ENCODE measurements around the gene TSPAN32.
A peak's percentile ranks its signal among the peaks of the same experiment; 100 is the strongest.
"Not testable (repeated sequence)": the region's sequence is repeated elsewhere in the genome, so short reads cannot be mapped to it uniquely, and the experiment has no call there.

The TSPAN32 gene

GRCh38 chr11:2267306-2267850 is 34.4 kb upstream of the TSPAN32 start:
- DNase-seq, result no peak

- no peak for DNase-seq
These were observed 33.7 kb upstream of the TSPAN32 start for GRCh38 chr11:2267851-2268728.

GRCh38 chr11:2268729-2269600 is 32.8 kb upstream of the TSPAN32 start:
- DNase-seq, result peak; percentile 87 to 89

- DNase-seq, result peak; percentile 47 to 48
These were observed 32.1 kb upstream of the TSPAN32 start for GRCh38 chr11:2269601-2270321.

DNA sequence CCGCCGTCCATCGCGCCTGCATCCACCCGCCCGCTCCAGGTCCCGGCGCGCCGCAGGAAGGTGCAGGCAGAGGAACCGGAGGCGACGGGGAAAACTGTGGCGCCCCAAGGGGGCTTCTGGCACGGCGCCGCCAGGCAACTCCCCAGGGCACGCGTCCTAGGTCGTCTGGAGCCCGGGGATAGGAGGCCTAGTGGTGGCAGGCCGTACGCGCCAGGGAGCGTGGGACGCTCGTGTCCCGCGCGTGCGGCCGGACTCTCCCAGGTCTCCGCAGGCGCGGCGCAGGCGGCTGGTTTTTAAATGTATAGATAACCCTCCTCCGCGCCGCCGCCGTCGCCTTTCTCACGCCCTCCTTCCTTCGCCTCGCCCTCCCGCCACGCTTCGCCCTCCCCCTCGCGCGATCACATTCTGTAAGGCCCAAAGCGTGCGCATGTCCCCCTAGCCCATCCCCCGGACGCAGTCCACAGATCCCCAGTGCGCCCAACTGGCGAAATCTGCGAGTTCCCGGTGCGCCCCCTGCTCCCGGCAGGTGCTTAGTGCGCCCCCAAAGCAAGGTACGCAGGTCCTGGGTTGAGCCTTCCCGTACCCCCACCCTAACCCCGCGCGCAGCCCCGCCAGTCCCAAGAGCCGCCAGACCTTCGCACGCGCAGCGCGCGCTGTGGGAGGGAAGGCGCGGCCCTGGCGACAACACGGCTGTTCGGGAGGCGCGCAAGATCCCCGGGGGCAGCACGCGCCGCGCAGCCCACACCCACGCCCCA is 31.3 kb upstream of the TSPAN32 start, which contains the start of gene ASCL2:
TSS of gene ASCL2 (minus strand) at position 267 of the 755 bp plus-strand sequence. CDS start at position 11, 256 bp downstream.
- no peak for DNase-seq

GRCh38 chr11:2271077-2271326 is 30.8 kb upstream of the TSPAN32 start:
- DNase-seq, result peak; percentile 45 to 51

GRCh38 chr11:2271327-2272227 is 30.2 kb upstream of the TSPAN32 start:
- no peak for DNase-seq

DNA sequence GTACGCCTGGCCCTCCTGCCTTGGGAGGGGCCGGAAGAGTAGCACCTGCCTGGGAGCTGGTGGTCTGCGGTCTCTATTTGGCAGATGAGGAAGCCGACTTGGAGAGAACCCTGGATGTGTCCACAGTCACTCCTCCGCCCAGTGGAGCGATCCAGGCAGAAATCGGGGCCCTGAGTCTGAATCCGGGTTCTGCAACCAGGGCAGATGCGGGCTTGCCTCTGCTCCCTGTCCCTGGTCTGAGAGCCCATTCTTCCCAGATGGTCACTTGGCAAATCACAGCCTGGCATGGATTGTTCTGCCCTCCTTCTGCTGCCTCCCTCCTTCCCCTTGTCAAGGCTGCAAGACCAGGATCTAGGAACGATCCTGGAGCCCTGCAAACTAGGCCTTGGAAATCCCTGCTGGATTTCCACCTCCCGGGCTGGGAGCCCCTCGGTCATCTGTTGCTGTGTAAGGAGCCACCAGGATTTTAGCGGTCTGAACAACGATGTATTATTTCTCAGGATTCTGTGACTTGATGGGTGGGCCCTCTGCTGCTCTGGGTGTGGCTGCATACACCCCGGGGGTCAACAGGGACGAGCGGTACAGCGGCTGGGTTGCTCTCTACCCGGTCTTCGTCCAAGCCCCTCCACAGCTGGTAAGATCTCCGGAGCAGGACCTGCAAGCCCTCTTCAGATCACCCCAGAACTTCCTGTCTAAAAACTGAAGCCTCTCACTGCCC is 29.4 kb upstream of the TSPAN32 start:
- no peak for DNase-seq

DNA sequence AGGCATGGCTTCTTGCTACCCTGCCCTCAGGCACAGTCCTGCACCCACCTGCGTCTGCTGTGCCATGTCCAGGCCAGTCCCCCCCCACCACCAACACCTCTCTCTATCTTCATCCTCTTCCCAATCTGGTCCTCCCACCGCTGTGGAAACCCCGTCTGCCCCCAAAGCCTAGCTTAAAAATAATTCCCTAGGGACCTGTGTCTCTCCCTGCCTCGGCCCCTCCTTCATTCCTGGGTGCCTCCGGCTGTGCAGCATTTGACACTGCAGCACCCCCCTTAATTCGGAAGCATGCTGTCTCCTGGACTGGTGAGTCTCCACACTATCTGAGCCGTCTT is 28.9 kb upstream of the TSPAN32 start:
- DNase-seq, result no peak

- DNase-seq, result no peak
These were observed 28.5 kb upstream of the TSPAN32 start for GRCh38 chr11:2273311-2273710.

- no peak for DNase-seq
These were observed 28.0 kb upstream of the TSPAN32 start for GRCh38 chr11:2273771-2274170.

GRCh38 chr11:2275334-2276279 is 26.2 kb upstream of the TSPAN32 start:
- DNase-seq, result no peak

DNA sequence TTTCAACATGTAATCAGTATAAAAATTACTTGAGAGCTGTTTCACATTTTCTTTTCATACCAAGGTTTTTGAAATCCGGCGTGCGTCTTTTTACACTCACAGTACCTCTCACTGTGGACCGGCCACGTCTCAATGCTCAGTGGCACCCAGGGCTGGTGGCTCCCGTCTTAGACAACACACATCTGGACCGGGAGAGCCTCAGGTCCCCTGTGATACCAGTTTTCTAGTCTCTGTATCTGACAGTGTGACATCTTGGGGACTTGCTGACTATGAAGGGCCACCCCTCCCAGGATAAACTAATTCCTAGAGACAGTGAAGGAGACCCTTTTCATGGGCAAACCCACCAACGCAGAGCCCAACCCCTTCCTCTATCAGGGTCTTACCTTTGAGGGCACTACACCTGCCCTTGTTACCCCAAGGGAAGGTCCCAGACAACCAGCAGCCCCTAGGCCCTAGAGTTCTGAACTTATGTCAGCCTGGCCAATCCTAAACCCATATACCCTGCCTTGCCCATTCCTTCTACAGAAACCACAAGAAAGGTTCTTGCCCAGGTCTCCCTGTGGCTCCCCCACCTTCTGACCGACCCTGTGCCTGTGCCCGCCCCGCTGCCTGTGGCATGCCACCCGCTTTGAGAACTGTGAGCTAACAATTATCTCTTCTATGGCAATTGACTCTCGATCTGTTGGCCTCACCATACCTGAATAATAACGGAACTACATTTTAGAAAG is 25.4 kb upstream of the TSPAN32 start:
- DNase-seq, result no peak

DNA sequence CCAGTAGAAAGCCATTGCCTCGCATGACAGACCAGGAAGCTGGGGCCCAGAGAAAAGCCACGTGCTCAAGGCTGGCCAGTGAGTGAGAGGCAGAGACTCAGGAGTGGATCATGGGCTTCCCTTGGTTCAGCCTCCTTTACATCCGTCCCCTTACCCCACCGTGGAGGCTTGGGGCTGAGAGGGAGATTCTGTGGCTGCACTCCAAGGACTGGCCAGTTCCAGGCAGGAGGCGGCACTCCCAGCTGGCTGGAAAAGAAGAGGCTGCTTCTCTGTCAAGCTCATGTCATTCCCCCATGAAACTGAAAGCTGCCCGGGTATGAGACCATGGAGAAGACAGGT is 24.8 kb upstream of the TSPAN32 start:
- no peak for DNase-seq

DNA sequence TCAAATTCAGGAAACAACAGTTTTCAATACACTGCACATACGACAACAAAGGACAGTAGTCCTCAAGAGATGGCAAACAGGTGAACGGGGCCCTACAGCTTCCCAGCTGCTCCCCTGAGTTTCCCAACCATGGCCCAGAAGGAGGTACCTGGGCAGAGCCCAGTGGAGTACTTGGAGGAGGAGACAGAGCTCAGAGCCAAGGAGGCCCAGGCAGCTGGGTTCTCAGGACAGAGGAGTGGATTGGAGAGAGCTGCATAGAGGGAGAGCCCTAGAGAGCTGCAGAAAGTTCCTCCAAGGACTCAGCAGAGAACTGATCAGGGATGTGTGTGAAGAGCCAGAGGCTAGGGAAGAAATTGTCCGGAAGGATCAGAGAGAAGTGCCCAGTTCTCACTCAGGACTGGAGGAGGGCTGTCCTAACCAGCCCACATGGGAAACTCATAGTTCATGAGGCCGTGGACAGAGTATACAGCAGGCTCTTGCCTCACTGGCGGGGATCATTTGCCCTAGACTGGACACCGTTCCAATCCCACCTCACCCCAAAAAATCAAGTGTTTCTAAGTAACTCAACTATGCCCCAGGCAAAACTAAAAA is 23.8 kb upstream of the TSPAN32 start:
- no peak for DNase-seq

DNA sequence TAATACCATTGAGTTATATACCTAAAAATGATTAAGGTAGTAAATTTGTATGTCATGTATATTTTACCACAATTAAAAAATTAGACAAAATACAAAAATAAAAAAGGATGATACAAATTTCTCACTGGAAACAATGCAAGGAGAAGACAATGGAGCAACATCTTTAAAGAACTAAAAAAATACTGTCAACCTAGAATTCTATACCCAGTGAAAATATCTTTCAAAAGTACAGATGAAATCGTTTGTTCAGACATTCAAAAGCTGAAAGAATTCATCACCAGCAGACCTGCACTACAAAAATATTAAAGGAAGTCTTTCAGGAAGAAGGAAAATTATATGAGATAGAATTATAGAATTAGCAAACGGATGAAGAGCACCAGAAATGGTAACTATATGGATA is 21.6 kb upstream of the TSPAN32 start:
- DNase-seq, result no peak

DNA sequence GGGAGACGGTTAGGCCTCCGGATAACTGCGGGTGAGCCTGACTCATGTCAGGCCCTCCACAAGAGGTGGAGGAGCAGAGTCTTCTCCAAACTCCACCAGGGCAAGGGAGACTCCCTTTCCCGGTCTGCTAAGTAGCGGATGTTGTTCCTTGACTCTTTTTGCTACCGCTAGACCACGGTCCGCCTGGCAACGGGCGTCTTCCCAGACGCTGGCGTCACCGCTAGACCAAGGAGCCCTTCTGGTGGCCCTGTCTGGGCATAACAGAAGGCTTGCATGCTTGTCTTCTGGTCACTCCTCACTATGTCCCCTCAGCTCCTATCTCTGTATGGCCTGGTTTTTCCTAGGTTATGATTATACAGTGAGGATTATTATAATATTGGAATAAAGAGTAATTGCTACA is 15.5 kb upstream of the TSPAN32 start:
- not testable (repeated sequence) for DNase-seq

- peak in 1 of 2 experiments; percentile 2 for DNase-seq
These were observed 14.7 kb upstream of the TSPAN32 start for GRCh38 chr11:2287091-2287490.

Measured in activated CD4-positive, alpha-beta T cell treated with anti-CD3 and anti-CD28 coated beads, Interleukin-2, amount 50 U/mL, for 48 hours (primary cell).